GM19023 (cell line): ENCODE data around the gene STIM1.

Source experiments
- ATAC-seq: cut with Tn5 transposase; IDR thresholded peaks from one replicate; pipeline ENCODE4 v1.9.1; 2021; ENCODE audit warnings: mild to moderate bottlenecking, moderate library complexity; ENCODE audit not compliant: unreplicated experiment

The STIM1 gene

DNA sequence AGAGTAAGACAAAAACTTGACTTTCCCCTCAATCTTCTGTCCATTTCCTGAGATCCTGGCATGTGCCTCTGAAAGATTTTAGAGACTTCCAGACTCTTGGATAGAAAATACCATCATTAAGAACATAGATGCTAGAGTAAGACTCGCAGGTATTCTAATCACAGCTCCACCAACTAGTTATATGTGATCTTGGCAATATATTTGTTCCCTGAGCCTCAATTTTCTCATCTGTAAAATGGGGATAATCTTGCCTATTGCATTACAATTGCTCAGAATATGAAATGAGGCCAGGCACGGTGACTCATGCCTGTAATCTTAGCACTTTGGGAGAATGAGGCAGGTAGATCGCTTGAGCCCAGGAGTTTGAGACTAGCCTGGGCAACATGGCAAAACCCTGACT, 25.4 kb upstream of the STIM1 start:
- ATAC-seq = no peak

DNA sequence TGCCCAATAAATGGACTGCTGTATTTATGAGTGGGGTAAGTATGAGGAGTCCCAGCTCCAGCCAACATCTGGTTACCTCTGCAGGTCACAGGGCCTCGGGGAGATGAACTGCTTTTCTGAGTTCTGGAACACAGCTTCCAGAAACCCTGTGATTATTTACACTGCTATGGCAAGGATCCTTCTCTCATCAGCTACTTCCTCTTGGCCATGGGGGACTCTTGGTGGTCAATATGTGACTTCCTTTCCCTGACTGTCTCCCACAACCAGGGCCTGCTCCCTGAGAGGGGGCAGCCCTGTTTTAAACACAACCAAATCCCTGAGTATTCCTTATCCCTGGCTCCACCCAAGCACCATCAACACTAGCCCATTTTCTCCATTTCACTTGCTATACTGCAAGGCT, 24.7 kb upstream of the STIM1 start:
- no peak for ATAC-seq

DNA sequence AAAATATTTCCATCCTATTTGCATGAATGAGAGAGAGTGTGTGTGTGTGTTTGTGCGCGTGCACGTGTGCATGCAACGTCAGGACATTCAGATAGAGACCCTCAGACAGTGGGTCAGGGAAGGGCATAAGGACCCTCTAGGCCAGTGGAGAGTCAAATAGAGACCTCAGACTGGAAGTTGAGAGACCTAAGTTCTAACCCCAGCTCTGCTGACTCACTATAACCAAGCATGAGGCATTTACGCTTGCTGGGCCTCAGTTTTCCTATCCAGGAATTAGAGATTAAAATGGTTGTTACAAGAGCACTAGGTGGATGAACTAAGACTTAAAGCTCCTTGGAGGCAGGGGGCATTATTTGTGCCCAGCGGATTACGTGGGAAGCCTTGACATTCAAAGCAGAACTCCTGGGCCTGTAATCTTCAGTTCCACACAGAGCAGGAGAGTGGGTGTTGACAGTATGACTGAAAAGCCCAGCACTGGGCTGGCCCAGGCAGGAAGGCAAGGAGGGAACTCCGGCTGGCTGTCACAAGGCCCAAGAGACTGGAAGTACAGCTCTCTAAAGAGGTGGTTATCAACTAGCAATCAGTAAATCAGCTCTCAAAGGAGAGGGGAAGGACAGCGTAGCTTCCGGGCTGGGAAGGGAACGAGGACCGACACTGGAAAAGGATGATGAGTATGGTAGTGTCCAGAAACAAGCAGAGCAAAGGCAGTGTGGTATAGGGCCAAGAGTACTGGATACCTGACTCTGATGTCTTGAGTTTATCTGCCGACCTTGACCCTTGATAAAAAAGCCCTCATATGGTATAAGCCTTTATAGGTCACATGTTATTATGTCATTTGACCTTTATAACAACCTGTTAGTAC, 23.9 kb upstream of the STIM1 start:
- no peak for ATAC-seq

DNA sequence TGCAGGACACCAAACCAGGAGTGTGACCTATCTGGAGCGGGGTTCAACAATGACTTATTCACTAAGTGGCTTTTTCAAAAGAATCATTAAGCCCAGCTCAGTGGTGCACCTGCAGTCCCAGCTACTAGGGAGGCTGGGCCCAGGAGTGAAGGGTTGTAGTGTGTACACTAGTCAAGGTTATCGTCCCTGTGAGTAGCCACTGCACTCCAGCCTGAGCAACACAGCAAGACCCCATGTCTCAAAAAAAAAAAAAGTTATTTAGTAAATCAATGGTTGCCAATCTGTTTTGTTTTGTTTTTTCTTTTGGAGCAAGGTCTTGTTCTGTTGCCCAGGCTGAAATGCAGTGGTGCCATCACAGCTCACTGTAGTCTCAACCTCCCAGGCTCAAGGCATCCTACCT, 22.6 kb upstream of the STIM1 start:
- no peak for ATAC-seq

DNA sequence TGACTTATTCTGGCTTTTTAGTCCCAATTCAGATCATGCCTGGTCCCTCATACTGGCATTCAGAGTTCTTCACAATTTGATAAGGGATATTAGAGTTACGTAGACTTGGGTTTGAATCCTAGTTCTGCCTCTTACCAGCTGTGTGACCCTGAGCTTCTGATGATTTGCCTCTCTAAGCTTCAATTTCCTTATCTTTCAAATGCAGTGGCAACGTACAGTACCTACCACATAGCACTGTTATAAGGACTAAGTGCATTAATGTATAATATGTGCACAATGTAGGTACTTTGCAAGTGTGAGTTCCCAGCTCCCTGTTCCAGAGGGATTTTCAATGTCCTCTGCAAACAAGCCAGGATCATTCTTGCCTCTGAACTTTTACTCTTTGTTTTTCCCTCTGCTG, 22.0 kb upstream of the STIM1 start:
- ATAC-seq = no peak

DNA sequence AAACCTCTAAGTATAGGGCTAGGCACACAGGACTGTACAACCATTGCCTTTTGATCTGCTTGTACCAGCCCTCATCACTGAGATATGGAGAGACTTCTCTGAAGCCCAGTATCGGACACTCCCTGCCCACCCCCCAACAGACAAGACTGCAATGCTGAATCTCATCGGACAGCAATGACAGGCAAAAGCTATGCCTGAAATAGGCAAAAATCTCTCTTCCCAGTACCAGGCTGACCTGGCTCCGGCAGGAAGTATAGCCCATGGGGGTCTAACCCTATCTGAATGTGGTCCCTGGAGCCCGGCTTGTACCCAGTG, 21.2 kb upstream of the STIM1 start:
- no peak for ATAC-seq

DNA sequence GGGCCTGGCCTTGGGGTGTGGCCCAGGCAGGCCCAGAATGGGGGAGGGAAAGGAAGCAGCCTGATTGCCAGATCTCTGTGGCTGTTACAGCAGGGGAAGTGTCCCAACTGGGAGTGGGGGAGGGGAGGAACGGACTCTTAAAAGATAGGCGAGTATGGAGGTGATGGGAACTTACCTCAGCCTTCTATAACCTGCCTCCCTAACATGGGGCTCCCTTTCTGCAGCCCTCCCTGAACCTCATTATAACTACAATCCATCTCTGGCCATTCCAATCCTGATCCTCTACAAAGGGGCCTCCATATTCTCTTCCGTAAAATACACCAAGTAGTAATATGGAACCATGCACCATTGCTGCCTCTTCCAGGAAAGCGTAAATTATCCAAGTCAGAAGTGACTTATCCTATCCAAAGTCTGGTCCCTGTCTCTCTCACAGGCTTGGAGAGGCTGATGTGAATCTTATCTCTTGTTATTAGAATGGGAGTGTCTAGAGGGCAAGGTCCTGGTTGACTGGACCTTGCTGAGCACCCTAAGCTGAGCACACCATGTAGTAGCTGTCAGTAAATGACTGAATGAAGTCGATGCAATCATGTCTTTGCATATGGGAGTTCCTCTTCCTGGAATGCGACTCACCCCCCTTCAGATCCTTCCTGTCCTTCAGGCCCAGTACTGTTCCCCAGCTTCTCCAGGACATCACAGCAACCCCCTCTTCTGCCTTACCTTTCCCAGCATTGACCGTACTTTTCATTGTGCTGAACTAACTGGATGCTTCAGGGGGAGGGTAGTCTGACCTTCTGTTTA, 20.6 kb upstream of the STIM1 start:
- ATAC-seq = no peak

DNA sequence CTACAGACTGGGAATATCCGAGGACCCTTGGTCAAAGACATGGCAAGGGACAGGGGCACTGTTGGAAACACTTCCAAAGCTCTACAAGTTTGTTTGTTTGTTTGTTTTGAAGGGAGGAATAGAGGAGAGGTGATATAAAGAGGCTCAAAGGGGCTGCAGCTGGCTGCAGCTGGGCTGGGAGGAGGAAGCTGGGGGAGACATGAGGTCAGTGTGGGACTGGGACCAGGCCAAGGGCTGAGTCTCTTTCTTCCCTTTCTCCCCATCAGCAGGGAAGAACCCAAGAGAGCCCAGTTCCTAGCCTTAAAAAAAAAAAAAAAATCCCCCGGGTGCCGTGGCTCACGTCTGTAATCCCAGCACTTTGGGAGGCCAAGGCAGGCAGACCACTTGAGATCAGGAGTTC, 19.7 kb upstream of the STIM1 start:
- no peak for ATAC-seq

DNA sequence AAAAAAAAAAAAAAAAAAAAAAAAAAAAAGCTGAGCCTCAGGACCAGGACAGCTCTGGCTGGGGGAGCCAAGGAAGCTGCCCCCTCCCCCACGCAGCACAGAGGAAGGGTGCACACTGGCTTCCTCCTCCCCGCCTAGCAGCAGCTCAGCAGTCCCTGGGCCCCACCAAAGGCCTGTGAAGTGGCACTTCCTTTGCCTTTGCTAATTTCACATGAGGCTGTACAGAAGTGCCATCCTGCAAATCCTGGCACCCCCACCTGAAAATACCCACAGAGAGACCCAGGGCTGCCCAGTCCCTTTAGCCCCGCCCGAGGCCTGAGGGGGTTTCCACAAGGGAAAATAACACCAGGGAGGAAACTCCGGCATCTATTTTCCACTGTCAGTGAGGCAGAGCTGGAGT, 18.6 kb upstream of the STIM1 start:
- no peak for ATAC-seq

DNA sequence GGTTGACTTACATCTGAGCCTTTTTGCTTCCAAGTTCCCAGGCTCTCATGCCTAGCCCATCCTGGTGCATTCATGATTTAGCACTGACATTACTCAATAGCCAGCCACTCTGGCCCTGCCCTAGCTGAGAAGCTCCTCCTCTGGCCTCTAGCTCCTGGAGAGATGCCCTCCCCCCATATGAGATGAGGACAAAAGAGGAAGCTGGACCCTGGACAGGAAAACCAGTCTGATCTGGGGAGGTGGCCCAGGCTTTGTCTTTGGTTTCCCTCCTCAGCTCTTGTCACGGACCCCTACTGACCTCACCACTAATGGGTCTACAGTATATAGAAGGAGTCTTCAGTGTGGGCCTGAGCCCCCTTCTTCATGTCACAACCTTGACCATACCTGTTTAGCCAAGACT, 17.7 kb upstream of the STIM1 start:
- ATAC-seq = no peak

DNA sequence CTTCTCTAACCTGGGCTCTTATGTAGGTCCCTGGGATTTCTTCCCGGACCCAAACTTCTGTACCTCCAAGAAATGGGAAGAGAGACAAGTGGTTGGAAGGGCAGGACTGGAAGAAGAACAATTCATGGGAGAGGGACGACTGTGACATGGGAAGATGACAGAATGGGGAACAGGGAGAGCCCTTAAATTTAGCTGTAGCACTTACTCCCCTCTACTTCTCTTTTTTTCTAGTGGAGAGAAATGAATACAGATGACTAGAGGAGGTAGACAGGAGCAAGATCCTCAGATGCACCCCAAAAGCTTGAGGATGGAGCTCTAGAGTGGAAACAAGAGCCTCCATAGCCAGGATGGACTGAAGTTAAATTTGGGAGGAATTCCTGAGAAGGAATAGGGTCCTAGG, 17.0 kb upstream of the STIM1 start:
- ATAC-seq = no peak

DNA sequence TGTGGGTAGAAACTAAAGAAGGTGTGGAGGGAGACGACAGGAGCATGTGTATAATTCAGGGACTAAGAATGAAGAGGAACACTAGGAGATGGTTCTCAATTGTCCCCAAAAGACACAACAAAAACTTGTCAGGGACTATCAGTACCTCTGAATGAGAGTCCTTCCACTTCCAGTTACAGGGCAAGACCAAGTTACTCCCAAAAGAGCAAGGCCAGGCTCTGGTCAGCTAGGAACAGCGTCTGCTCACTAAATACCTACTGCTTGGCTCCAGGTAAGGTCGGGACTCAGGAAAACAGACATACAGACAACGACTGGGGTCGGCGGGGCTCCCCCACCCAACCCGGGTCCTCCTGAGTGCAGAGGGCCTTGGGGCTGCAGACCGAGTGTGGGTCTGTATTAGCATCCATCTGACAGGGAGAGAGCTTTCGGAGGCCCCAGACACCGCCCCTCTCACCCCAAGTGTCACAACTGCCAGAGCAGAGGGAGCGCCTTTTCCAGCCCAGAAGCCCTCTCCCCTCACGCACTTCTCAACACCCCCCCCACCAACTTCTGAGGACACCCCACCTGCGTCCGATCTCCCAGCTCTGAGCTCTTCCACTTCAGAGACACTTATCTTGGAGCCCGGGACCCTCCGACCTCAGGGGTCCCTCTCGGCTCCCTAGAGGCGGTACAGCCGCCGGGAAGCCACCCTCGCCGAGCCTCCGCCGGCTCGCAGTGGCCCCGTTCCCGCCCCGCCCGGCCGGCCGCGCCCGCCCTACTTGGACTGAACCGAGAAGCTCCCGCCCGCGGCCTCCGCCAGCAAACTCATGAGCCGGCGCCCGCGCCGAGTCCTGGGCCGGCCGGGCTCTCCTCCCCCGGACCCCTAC, 15.2 kb upstream of the STIM1 start:
- no peak for ATAC-seq

DNA sequence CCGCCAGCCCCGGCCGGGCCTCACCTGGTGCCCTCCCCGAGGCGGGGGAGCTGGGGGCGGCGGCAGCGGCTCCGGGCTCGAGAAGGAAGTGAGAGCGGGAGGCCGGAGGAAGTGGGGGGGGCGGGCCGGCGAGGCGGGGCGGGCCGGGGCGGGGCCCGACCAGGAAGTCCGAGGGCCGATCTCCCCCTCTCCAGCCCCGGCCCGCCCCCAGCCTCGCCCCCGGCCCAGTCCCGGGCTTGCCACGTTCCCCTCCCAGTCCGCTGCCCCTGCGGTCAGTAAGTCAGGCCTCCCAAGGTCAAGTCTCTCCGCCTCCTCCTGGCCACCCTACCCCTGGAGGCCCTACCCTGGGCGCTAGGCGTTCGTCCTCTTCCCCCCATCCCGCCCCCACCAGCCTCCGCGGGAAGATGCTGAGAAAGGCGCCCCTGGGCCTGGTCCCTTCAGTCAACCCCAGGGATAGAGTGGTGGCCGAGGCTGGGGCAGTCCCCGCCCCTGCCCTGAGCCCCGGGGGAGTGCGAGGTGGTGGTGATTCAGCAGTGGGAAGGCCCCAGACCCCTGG, 14.5 kb upstream of the STIM1 start, which contains the start of gene RHOG:
Gene RHOG, minus strand, starts transcription at position 90 of the 556 bp plus-strand sequence. CDS start 12,821 bp downstream, outside the sequence.
- ATAC-seq = peak; percentile 59

DNA sequence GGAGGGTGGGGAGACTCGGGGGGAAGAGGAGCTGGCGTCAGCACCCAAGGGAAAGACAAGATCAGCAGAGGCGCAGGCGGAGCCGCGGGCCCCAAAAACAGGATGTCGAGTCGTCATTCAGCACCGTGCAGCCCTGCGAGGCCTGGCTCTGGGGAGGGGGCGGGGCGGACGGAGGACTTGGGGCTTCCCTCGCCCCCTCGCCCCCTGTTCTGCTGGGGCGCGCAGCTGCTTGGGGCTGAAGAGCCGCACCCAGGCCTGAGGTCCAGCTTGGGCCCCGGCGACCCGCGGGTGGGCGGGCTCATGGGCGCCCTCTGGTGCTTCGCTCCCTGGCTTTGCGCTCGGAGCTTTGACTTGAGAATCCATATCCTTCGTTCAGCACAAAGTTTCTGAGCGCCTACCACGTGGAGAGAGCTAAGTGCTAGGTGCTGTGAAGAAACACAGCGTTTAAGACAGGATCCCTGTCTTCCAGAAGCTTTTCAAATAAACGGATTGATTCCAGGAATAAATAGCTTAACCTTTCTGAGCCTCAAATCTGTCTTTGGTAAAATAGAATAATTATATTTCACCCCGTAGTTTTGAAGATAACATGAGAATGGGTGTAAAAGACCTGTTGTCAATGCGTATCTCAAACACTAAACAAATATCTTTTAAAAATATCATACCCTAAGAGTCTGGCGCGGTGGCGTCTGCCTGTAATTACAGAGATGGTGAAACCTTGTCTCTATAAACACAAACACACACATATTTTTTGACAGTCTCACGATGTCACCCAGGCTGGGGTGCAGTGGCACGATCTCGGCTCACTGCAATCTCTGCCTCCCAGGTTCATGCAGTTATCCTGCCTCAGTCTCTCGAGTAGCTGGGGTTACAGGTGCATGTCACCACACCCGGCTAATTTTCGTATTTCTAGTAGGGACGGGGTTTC, 13.8 kb upstream of the STIM1 start:
- peak; percentile 53 for ATAC-seq

DNA sequence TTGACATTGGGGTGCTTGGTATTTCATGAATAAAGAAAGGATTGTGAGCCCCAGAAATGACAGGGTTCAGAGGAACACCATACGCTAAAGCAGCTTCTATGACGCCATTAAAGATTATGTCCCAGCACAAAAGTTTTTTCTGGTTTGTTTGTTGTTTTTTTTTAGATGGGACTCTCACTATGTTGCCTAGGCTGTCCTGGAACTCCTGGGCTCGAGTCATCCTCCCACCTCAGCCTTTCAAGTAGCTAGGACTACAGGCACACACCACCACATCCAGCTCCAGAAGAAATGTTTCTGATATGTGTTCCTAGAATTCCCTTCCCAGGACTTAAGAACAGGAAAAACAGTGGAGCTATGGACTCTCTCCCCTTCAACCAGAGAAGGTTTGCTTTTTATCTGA, 12.1 kb upstream of the STIM1 start:
- ATAC-seq = no peak

DNA sequence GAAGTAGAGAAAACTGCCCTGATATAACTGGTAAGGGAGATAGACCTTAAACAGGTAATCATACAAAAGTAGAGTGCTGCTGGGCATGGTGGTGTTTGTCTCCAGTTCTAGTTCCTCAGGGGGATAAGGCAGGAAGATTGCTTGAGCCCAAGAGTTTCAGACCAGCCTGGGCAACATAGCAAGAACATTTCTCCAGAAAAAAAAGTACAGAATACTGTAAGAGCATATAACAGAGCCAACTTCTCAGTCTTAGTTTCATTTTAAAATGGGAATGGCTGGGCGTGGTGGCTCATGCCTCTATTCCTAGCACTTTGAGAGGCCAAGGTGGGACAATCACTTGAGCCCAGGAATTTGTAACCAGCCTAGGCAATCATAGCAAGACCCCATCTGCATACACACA, 10.2 kb upstream of the STIM1 start:
- no peak for ATAC-seq

DNA sequence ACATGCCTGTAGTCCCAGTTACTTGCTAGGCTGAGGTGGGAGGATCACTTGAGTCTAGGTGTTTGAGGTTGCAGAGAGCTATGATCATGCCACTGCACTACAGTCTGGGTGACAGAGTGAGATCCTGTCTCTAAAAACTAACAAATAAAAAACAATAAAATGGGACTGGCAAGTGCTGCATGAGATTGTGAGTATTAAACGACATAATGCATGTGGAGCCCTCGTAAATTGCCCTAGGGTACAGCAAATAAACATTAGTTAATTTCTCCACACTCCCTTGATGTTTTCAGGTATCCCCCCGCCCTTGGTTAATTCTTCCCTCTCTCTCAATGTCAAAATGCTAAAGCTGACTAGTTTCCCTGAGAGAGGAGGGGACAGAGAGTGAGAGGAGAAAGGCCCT, 9.8 kb upstream of the STIM1 start:
- no peak for ATAC-seq

DNA sequence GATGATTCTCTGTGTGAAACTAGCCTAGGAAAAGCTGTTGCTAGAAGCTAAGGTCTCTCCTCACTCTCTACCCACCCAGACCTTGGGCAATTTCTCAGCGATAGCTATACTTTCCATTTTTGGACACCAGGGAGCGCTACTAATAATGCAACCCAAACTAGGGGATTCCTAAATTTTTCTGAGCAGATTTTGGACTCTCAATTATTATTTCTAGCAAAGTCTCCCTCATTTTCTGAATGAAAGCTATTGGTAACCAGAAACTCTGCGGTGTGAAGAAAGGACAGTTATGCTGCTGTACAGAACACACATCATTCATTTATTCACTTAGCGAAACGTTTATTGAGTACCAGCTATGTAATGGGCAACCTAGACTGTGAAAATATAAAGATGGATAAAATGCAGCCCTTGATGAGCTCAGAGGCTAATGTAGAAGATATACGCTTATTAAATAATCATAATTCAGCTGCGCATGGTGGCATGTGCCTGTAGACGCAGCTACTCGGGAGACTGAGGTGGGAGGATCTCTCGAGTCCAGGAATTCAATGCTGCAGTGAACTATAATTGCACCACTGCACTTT, 6.1 kb upstream of the STIM1 start:
- ATAC-seq = no peak

DNA sequence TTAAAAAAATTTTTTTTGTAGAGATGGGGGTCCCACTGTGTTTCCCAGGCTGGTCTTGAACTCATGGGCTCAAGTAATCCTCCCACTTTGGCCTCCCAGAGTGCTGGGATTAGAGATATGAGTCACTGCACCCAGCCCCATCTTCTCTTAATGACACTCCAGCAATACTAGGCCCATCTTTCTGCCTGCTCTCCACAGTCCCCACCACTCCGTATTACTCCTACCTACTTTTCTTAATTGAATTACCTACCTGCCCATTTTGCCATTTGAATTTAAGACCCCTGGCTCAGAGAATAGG, 2.0 kb upstream of the STIM1 start:
- no peak for ATAC-seq
